HEK293 (cell line): ENCODE data around the gene RGS12.

Experiments used
- CTCF ChIP-seq: fragments of 450-650 bp; formaldehyde crosslinking; IDR thresholded peaks from 2 replicates; pipeline ENCODE4 v1.5.1; 2016; ENCODE audit warnings: missing biosample characterization, missing genetic modification characterization
- PRDM2 ChIP-seq: fragments of 450-650 bp; formaldehyde crosslinking; IDR thresholded peaks from 2 replicates; pipeline ENCODE4 v1.5.1; 2016; ENCODE audit warnings: missing biosample characterization, missing genetic modification characterization, borderline replicate concordance
- PRDM6 ChIP-seq: fragments of 450-650 bp; formaldehyde crosslinking; IDR thresholded peaks from 2 replicates; pipeline ENCODE4 v1.5.1; 2017; ENCODE audit warnings: missing biosample characterization, missing genetic modification characterization
- REST ChIP-seq: fragments of 450-650 bp; formaldehyde crosslinking; IDR thresholded peaks from 2 replicates; pipeline ENCODE4 v1.5.1; 2016; ENCODE audit warnings: missing biosample characterization, missing genetic modification characterization
- SALL2 ChIP-seq: fragments of 450-650 bp; formaldehyde crosslinking; IDR thresholded peaks from 2 replicates; pipeline ENCODE4 v1.5.0; 2017; ENCODE audit warnings: missing biosample characterization, mild to moderate bottlenecking, missing genetic modification characterization, borderline replicate concordance
- ZFP37 ChIP-seq: fragments of 450-650 bp; formaldehyde crosslinking; IDR thresholded peaks from 2 replicates; pipeline ENCODE4 v1.5.1; 2016; ENCODE audit warnings: missing biosample characterization, missing genetic modification characterization
- ZNF280D ChIP-seq: fragments of 450-650 bp; formaldehyde crosslinking; IDR thresholded peaks from 2 replicates; pipeline ENCODE4 v1.5.1; 2016; ENCODE audit warnings: missing biosample characterization, missing genetic modification characterization
- ZNF398 ChIP-seq: fragments of 450-650 bp; formaldehyde crosslinking; IDR thresholded peaks from 2 replicates; pipeline ENCODE4 v1.5.1; 2017; ENCODE audit warnings: missing biosample characterization, missing genetic modification characterization
- ZNF518A ChIP-seq: fragments of 450-650 bp; formaldehyde crosslinking; conservative IDR thresholded peaks from 2 replicates; pipeline ENCODE4 v1.5.1; 2016; ENCODE audit warnings: low read depth, missing biosample characterization, missing genetic modification characterization
- ZNF530 ChIP-seq: fragments of 450-650 bp; formaldehyde crosslinking; IDR thresholded peaks from 2 replicates; pipeline ENCODE4 v1.5.1; 2016; ENCODE audit warnings: low read depth, missing biosample characterization, missing genetic modification characterization
- ZNF664 ChIP-seq: fragments of 450-650 bp; formaldehyde crosslinking; IDR thresholded peaks from 2 replicates; pipeline ENCODE4 v1.5.1; 2016; ENCODE audit warnings: missing biosample characterization, missing genetic modification characterization
- ZNF837 ChIP-seq: fragments of 450-650 bp; formaldehyde crosslinking; IDR thresholded peaks from 2 replicates; pipeline ENCODE4 v1.5.1; 2016; ENCODE audit warnings: missing biosample characterization, missing genetic modification characterization
- ZSCAN16 ChIP-seq: fragments of 450-650 bp; formaldehyde crosslinking; IDR thresholded peaks from 2 replicates; pipeline ENCODE4 v1.5.1; 2016; ENCODE audit warnings: missing biosample characterization, missing genetic modification characterization

- TF ChIP-seq ZNF664 (tag by site-specific recombination) = no peak
- TF ChIP-seq ZNF518A (tag by site-specific recombination) = no peak
- TF ChIP-seq ZNF530 (tag by site-specific recombination) = no peak
- no peak for TF ChIP-seq ZNF398 (tag by site-specific recombination)
- TF ChIP-seq SALL2 = no peak
- no peak for TF ChIP-seq ZFP37 (tag by site-specific recombination)
- TF ChIP-seq ZNF837 (tag by site-specific recombination) = no peak
- no peak for TF ChIP-seq ZSCAN16 (tag by site-specific recombination)
- TF ChIP-seq REST (tag by site-specific recombination) = no peak
- no peak for TF ChIP-seq CTCF
- TF ChIP-seq PRDM2 (tag by site-specific recombination) = no peak
- TF ChIP-seq PRDM6 (tag by site-specific recombination) = no peak
- no peak for TF ChIP-seq ZNF280D
Measured at GRCh38 chr4:3243136-3243780, 49.6 kb upstream of the RGS12 start.
